AG09319 (cell line): ENCODE data around the gene SLC1A1.
"Not testable (repeated sequence)": the region's sequence is repeated elsewhere in the genome, so short reads cannot be mapped to it uniquely, and the experiment has no call there.

Experiments used
- DNase-seq: peaks from one replicate; pipeline ENCODE4 v3.0.0-alpha.2; 2010; ENCODE audit warnings: low read depth; ENCODE audit errors: extremely low read depth
- CTCF ChIP-seq: IDR thresholded peaks from 2 replicates; pipeline ENCODE4 v1.5.1; 2011; ENCODE audit warnings: low read depth, mild to moderate bottlenecking, inconsistent platforms, low read length, moderate library complexity

SLC1A1 gene

GRCh38 chr9:4592886-4593285 lies 102.6 kb downstream of the SLC1A1 start:
- no peak for TF ChIP-seq CTCF
- no peak for DNase-seq

GRCh38 chr9:4594545-4594944 lies 104.3 kb downstream of the SLC1A1 start:
- no peak for DNase-seq
- no peak for TF ChIP-seq CTCF

GRCh38 chr9:4594994-4595393 lies 104.7 kb downstream of the SLC1A1 start:
- no peak for DNase-seq
- no peak for TF ChIP-seq CTCF

- DNase-seq: no peak
- no peak for TF ChIP-seq CTCF
Observed at GRCh38 chr9:4596165-4596922, 106.1 kb downstream of the SLC1A1 start.

GRCh38 chr9:4600368-4600767 lies 110.1 kb downstream of the SLC1A1 start:
- no peak for DNase-seq
- TF ChIP-seq CTCF: no peak

GRCh38 chr9:4603830-4604229 lies 113.6 kb downstream of the SLC1A1 start:
- DNase-seq: no peak
- TF ChIP-seq CTCF: no peak

GRCh38 chr9:4604678-4605095 lies 114.4 kb downstream of the SLC1A1 start:
- TF ChIP-seq CTCF: peak; percentile 49
- peak; percentile 20 for DNase-seq

- not testable (repeated sequence) for DNase-seq
Observed at GRCh38 chr9:4606033-4606432, 115.8 kb downstream of the SLC1A1 start.
